Measurements from ENCODE around the gene DMRT2.

Gene DMRT2

GRCh38 chr9:1083325-1083913, 33.3 kb downstream of the DMRT2 start:
- TF ChIP-seq PAX5 (IDR thresholded peaks at IDR 0.05; ENCODE audit: insufficient read depth, low read length, severe bottlenecking) (no peak), TAF1 (IDR thresholded peaks at IDR 0.05; ENCODE audit: low read depth, low read length) (no peak), POLR2A (IDR thresholded peaks at IDR 0.05; ENCODE audit: low read depth, low read length) (no peak)
- DNase-seq (ENCODE audit: insufficient read length, low spot score) = no peak
- FAIRE-seq = no peak

GRCh38 chr9:1085086-1085485, 34.9 kb downstream of the DMRT2 start:
- FAIRE-seq (no peak), DNase-seq (ENCODE audit: insufficient read length, low spot score) (no peak)
- TF ChIP-seq SPI1 (IDR thresholded peaks at IDR 0.05; ENCODE audit: low read depth, low read length) = no peak
- no peak for TF ChIP-seq POLR2A (IDR thresholded peaks at IDR 0.05; ENCODE audit: low read depth, low read length)

GRCh38 chr9:1086517-1086916, 36.4 kb downstream of the DMRT2 start:
- no peak for FAIRE-seq
- no peak for TF ChIP-seq POU2F2 (IDR thresholded peaks at IDR 0.05; ENCODE audit: low read depth, low read length)

GRCh38 chr9:1087120-1087881, 37.1 kb downstream of the DMRT2 start:
- TF ChIP-seq PAX5 (IDR thresholded peaks at IDR 0.05; ENCODE audit: insufficient read depth, low read length, severe bottlenecking) (no peak), POU2F2 (IDR thresholded peaks at IDR 0.05; ENCODE audit: low read depth, low read length) (no peak), SPI1 (IDR thresholded peaks at IDR 0.05; ENCODE audit: low read depth, low read length) (peak; percentile 81)
- FAIRE-seq = no peak
- DNase-seq (ENCODE audit: insufficient read length, low spot score) = no peak

More at GRCh38 chr9:1086517-1086916, 36.4 kb downstream of the DMRT2 start:
- no peak for DNase-seq (ENCODE audit: insufficient read length, low spot score)

GRCh38 chr9:1094749-1095148, 44.6 kb downstream of the DMRT2 start:
- FAIRE-seq = no peak
- no peak for DNase-seq (ENCODE audit: insufficient read length, low spot score)
- TF ChIP-seq TAF1 (IDR thresholded peaks at IDR 0.05; ENCODE audit: low read depth, low read length) (no peak), POU2F2 (IDR thresholded peaks at IDR 0.05; ENCODE audit: low read depth, low read length) (no peak), SPI1 (IDR thresholded peaks at IDR 0.05; ENCODE audit: low read depth, low read length) (no peak), PAX5 (IDR thresholded peaks at IDR 0.05; ENCODE audit: insufficient read depth, low read length, severe bottlenecking) (no peak), POLR2AphosphoS5 (IDR thresholded peaks at IDR 0.05; ENCODE audit: low read depth, low read length) (no peak), POLR2A (IDR thresholded peaks at IDR 0.05; ENCODE audit: low read depth, low read length) (no peak)

GRCh38 chr9:1096155-1096964, 46.2 kb downstream of the DMRT2 start:
- DNase-seq (ENCODE audit: insufficient read length, low spot score) = no peak
- TF ChIP-seq POLR2AphosphoS5 (IDR thresholded peaks at IDR 0.05; ENCODE audit: low read depth, low read length) = no peak
- TF ChIP-seq POLR2A (IDR thresholded peaks at IDR 0.05; ENCODE audit: low read depth, low read length) = no peak
- TF ChIP-seq PAX5 (IDR thresholded peaks at IDR 0.05; ENCODE audit: insufficient read depth, low read length, severe bottlenecking) = no peak
- TF ChIP-seq POU2F2 (IDR thresholded peaks at IDR 0.05; ENCODE audit: low read depth, low read length) = no peak
- no peak for FAIRE-seq

GRCh38 chr9:1098551-1098950, 48.4 kb downstream of the DMRT2 start:
- TF ChIP-seq POU2F2 (IDR thresholded peaks at IDR 0.05; ENCODE audit: low read depth, low read length) (no peak), SPI1 (IDR thresholded peaks at IDR 0.05; ENCODE audit: low read depth, low read length) (no peak), POLR2AphosphoS5 (IDR thresholded peaks at IDR 0.05; ENCODE audit: low read depth, low read length) (no peak), TAF1 (IDR thresholded peaks at IDR 0.05; ENCODE audit: low read depth, low read length) (no peak), PAX5 (IDR thresholded peaks at IDR 0.05; ENCODE audit: insufficient read depth, low read length, severe bottlenecking) (no peak), POLR2A (IDR thresholded peaks at IDR 0.05; ENCODE audit: low read depth, low read length) (no peak)
- DNase-seq (ENCODE audit: insufficient read length, low spot score) (no peak), FAIRE-seq (no peak)

- DNase-seq (ENCODE audit: insufficient read length, low spot score) = no peak
- TF ChIP-seq POU2F2 (IDR thresholded peaks at IDR 0.05; ENCODE audit: low read depth, low read length) = no peak
- TF ChIP-seq SPI1 (IDR thresholded peaks at IDR 0.05; ENCODE audit: low read depth, low read length) = no peak
- TF ChIP-seq POLR2AphosphoS5 (IDR thresholded peaks at IDR 0.05; ENCODE audit: low read depth, low read length) = no peak
- no peak for TF ChIP-seq PAX5 (IDR thresholded peaks at IDR 0.05; ENCODE audit: insufficient read depth, low read length, severe bottlenecking)
- TF ChIP-seq TAF1 (IDR thresholded peaks at IDR 0.05; ENCODE audit: low read depth, low read length) = no peak
- TF ChIP-seq POLR2A (IDR thresholded peaks at IDR 0.05; ENCODE audit: low read depth, low read length) = no peak
- FAIRE-seq = no peak
Measured at GRCh38 chr9:1100201-1100600, 50.0 kb downstream of the DMRT2 start.

GRCh38 chr9:1100945-1101344, 50.8 kb downstream of the DMRT2 start:
- FAIRE-seq (no peak), DNase-seq (ENCODE audit: insufficient read length, low spot score) (no peak)
- TF ChIP-seq SPI1 (IDR thresholded peaks at IDR 0.05; ENCODE audit: low read depth, low read length) (no peak), POLR2AphosphoS5 (IDR thresholded peaks at IDR 0.05; ENCODE audit: low read depth, low read length) (no peak), POLR2A (IDR thresholded peaks at IDR 0.05; ENCODE audit: low read depth, low read length) (no peak), TAF1 (IDR thresholded peaks at IDR 0.05; ENCODE audit: low read depth, low read length) (no peak), PAX5 (IDR thresholded peaks at IDR 0.05; ENCODE audit: insufficient read depth, low read length, severe bottlenecking) (no peak), POU2F2 (IDR thresholded peaks at IDR 0.05; ENCODE audit: low read depth, low read length) (no peak)
